Retinal pigment epithelial cell (primary cell): Measurements from ENCODE around the gene GPSM3.

ENCODE experiments used
- DNase-seq: peaks from one replicate; pipeline ENCODE4 v3.0.0-alpha.2; 2010; ENCODE audit warnings: low read depth
- H3K4me3 ChIP-seq: 2 replicates; pipeline ENCODE4 v1.5.1; 2011; ENCODE audit warnings: mild to moderate bottlenecking, low read length, control low read depth, moderate library complexity
- TF ChIP-seq, protein P1 (sequence below): conservative IDR thresholded peaks from 2 replicates; pipeline ENCODE4 v1.5.1; 2011; ENCODE audit warnings: low read depth, low read length, control low read depth, inconsistent platforms

GPSM3 gene, protein sequence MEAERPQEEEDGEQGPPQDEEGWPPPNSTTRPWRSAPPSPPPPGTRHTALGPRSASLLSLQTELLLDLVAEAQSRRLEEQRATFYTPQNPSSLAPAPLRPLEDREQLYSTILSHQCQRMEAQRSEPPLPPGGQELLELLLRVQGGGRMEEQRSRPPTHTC

DNA sequence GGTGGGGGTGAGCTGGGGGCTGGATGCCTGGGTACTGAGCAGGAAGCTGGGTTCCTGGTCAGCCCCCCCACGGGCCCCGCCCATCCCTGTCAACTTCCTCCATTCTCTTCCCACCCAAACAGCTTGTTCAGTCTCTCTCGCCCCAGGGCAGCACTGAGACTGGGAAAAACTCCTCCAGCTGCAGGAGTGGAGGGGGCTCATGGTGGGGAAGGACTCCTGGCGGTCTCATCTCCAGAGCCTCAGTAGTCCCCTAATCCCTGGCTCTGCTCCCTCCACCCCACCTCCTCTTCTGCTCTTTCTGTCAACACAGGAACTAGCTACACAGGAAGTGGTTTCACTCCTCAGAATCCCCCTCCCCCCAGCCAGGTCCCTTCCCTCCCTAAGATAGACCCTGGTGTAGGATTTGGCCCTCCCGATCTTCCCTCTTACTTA lies at the start of gene GPSM3:
Gene GPSM3 (minus strand): TSS at position 36 of the 432 bp plus-strand sequence. CDS start 130 bp downstream, outside the sequence.
- TF ChIP-seq, protein P1, sequence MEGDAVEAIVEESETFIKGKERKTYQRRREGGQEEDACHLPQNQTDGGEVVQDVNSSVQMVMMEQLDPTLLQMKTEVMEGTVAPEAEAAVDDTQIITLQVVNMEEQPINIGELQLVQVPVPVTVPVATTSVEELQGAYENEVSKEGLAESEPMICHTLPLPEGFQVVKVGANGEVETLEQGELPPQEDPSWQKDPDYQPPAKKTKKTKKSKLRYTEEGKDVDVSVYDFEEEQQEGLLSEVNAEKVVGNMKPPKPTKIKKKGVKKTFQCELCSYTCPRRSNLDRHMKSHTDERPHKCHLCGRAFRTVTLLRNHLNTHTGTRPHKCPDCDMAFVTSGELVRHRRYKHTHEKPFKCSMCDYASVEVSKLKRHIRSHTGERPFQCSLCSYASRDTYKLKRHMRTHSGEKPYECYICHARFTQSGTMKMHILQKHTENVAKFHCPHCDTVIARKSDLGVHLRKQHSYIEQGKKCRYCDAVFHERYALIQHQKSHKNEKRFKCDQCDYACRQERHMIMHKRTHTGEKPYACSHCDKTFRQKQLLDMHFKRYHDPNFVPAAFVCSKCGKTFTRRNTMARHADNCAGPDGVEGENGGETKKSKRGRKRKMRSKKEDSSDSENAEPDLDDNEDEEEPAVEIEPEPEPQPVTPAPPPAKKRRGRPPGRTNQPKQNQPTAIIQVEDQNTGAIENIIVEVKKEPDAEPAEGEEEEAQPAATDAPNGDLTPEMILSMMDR: no peak
- no peak within 1 kb of the TSS for H3K4me3 ChIP-seq
- DNase-seq: no peak

DNA sequence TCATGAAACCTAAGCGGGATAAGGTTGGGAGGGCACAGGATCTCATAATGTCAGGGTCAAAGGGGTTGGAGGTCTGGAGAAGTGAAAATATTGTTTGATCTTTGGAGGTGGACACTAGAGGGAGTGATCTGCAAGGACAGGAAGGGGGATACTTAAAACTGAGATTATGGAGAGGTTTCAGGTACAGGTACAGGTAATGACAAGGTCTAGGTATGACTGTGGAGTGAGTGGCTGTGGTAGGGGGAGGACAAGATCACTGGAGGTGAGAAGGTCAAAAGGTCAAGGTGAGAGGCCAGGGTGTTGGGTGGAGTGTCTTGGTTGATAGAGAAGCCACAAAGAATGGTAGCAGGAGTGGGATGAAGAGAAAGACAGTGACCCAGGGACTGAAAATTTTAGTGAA lies 48.2 kb upstream of the GPSM3 start:
- DNase-seq: no peak
- H3K4me3 ChIP-seq: no peak overlapping the region
- TF ChIP-seq, protein P1: no peak

DNA sequence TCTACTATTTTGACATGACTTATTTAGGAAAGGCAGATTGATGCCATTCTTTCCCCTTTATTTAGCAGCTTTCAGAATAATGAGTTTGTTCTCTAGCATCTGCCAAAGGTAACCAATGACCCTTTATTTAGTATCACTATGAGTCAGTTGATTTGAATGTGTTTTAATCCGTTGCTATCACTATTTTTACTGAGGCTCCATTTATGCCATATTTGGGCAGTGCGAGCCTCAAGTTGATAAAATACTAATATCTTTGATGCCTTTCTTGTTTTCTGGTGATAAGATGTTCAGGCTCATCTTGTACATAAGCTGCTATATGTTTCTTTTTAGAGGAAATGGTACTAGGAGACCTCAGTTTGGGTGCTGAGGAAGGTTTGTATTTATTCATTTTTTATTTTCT lies 47.0 kb upstream of the GPSM3 start:
- no peak for DNase-seq
- H3K4me3 ChIP-seq: no peak overlapping the region
- TF ChIP-seq, protein P1: no peak

DNA sequence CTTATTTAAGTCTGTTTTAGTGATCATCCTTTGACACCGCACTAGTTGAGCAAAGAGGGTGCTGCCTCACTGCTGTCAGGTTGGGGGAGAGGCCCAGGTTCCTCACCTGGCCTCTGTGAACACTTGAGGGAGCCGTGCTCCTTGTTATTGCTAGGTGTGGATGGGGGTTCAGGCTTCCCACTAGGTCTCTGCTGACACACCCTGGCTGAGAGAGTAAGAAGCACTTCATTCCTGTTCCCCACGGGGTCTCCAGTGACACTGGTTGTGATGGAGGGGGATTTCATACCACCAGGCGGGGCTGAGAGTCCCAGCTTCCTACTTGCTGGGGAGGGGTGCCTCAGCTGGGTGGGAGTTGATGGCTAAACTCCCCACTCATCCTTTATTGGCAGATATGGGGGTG lies 42.5 kb upstream of the GPSM3 start:
- no peak for DNase-seq
- no peak overlapping the region for H3K4me3 ChIP-seq
- TF ChIP-seq, protein P1: no peak

DNA sequence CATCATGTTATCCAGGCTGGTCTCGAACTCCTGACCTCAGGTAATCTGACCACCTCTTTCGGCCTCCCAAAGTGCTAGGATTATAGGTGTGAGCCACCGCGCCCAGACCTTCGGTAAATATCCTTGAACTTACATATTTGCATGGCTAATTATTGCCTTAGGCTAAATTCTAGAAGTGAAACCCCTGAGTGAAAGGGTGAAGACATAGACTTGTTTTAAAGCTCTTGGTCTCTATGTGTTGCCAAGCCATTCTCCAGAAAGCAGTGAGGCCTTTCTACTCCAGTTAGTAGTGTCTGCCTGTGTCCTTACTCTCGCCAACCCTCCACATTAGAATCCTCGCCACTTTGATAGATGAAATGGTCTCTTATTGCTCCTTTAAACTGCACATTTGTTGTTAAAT lies 34.0 kb upstream of the GPSM3 start:
- DNase-seq: no peak
- no peak overlapping the region for H3K4me3 ChIP-seq
- TF ChIP-seq, protein P1: no peak

DNA sequence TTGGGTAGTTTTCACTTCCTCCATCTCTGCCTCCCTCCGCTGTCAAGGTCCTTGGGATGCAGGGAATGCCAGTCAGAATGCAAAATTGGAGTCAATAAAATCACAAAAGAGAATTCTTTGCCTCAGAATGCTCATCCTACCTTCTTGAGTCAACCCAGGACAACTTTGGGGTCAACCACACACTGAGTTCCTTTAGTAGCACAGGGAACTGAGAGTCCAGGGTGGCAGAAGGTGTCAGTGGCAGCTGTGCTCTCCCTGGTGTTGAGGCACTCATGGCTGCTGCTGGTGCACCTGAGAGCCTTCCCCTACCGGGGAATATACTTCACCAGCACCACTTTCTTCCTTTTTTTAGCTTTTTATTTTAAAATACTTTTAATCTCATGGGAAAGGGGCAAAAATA lies 32.3 kb upstream of the GPSM3 start:
- TF ChIP-seq, protein P1: no peak
- no peak for DNase-seq
- no peak overlapping the region for H3K4me3 ChIP-seq
